ENCODE data around the gene ANO10.

GRCh38 chr3:43394041-43394554 is 227.7 kb downstream of the ANO10 start:
- TF ChIP-seq CTCF (conservative IDR thresholded peaks at IDR 0.05; ENCODE audit: low read depth, low read length) (no peak), EZH2 (IDR thresholded peaks at IDR 0.05; ENCODE audit: borderline replicate concordance, low read depth, low read length, poor library complexity, severe bottlenecking) (no peak)
